ENCODE measurements around the gene SAPCD1.

DNA sequence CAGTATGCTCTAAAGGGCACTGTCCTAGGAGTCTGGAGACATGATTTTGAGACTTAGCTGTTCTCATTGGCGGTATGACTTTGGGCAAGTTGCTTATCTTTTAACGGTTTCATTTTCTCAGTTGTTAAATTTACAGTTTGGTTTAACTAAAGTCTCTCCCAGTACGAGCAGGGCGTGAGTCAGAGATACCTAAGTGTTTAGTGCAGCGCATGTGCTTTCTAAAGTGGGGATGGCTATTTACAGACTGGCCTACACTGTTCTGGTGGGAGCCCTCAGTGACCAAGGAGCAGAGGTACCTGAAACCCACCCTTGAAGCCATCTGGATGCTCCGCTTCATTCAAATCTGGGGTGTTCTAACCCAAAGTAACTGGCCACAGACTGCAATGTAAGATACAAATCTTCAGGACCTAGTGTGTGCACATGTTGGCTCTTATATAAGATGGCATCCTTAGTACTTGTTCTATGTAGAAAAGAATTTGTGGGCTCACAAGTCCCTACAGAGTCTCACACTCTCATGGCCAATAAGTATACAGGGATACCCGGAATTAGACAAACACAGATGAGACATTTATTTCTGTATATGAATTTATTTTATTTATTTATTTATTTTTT is 11.9 kb upstream of the SAPCD1 start:
- TF ChIP-seq EGR1 (IDR thresholded peaks at IDR 0.05; ENCODE audit: low read depth in 2 of 2), result no peak
- TF ChIP-seq GABPA (IDR thresholded peaks at IDR 0.05 in 1 of 2, conservative IDR thresholded peaks at IDR 0.05 in 1 of 2), result no peak
- TF ChIP-seq, protein P1, sequence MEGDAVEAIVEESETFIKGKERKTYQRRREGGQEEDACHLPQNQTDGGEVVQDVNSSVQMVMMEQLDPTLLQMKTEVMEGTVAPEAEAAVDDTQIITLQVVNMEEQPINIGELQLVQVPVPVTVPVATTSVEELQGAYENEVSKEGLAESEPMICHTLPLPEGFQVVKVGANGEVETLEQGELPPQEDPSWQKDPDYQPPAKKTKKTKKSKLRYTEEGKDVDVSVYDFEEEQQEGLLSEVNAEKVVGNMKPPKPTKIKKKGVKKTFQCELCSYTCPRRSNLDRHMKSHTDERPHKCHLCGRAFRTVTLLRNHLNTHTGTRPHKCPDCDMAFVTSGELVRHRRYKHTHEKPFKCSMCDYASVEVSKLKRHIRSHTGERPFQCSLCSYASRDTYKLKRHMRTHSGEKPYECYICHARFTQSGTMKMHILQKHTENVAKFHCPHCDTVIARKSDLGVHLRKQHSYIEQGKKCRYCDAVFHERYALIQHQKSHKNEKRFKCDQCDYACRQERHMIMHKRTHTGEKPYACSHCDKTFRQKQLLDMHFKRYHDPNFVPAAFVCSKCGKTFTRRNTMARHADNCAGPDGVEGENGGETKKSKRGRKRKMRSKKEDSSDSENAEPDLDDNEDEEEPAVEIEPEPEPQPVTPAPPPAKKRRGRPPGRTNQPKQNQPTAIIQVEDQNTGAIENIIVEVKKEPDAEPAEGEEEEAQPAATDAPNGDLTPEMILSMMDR (IDR thresholded peaks at IDR 0.05; ENCODE audit: low read depth, low read length, missing input control), result no peak
- TF ChIP-seq NR2F2 (IDR thresholded peaks at IDR 0.05), result no peak
- no peak for TF ChIP-seq HNF4G (IDR thresholded peaks at IDR 0.05)
- no peak for TF ChIP-seq FOXA1 (IDR thresholded peaks at IDR 0.05)
- TF ChIP-seq, protein P2, sequence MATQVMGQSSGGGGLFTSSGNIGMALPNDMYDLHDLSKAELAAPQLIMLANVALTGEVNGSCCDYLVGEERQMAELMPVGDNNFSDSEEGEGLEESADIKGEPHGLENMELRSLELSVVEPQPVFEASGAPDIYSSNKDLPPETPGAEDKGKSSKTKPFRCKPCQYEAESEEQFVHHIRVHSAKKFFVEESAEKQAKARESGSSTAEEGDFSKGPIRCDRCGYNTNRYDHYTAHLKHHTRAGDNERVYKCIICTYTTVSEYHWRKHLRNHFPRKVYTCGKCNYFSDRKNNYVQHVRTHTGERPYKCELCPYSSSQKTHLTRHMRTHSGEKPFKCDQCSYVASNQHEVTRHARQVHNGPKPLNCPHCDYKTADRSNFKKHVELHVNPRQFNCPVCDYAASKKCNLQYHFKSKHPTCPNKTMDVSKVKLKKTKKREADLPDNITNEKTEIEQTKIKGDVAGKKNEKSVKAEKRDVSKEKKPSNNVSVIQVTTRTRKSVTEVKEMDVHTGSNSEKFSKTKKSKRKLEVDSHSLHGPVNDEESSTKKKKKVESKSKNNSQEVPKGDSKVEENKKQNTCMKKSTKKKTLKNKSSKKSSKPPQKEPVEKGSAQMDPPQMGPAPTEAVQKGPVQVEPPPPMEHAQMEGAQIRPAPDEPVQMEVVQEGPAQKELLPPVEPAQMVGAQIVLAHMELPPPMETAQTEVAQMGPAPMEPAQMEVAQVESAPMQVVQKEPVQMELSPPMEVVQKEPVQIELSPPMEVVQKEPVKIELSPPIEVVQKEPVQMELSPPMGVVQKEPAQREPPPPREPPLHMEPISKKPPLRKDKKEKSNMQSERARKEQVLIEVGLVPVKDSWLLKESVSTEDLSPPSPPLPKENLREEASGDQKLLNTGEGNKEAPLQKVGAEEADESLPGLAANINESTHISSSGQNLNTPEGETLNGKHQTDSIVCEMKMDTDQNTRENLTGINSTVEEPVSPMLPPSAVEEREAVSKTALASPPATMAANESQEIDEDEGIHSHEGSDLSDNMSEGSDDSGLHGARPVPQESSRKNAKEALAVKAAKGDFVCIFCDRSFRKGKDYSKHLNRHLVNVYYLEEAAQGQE (IDR thresholded peaks at IDR 0.05), result no peak
- TF ChIP-seq YY1 (IDR thresholded peaks at IDR 0.05), result no peak
- TF ChIP-seq HNF4A (conservative IDR thresholded peaks at IDR 0.05), result no peak
- TF ChIP-seq, protein P3, sequence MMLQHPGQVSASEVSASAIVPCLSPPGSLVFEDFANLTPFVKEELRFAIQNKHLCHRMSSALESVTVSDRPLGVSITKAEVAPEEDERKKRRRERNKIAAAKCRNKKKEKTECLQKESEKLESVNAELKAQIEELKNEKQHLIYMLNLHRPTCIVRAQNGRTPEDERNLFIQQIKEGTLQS (IDR thresholded peaks at IDR 0.05), result no peak
- no peak for TF ChIP-seq RXRA (IDR thresholded peaks at IDR 0.05)
